Adipocyte (in vitro differentiated cells): ENCODE results near the gene DCTN1.
"Not testable (repeated sequence)": the region's sequence is repeated elsewhere in the genome, so short reads cannot be mapped to it uniquely, and the experiment has no call there.

Source experiments
- DNase-seq: peaks from one replicate; pipeline ENCODE4 v3.0.0-alpha.2; 2015; ENCODE audit warnings: low read depth
- H3K27me3 ChIP-seq: replicated peaks from 2 replicates; pipeline ENCODE4 v1.7.0; 2013; ENCODE audit warnings: mild to moderate bottlenecking, low read length, moderate library complexity; ENCODE audit not compliant: control insufficient read depth, insufficient read depth
- H3K36me3 ChIP-seq: 2 replicates; pipeline ENCODE4 v1.7.0; 2013; ENCODE audit warnings: low read length, mild to moderate bottlenecking, moderate library complexity; ENCODE audit not compliant: control insufficient read depth, insufficient read depth, severe bottlenecking
- H3K4me1 ChIP-seq: 2 replicates; pipeline ENCODE4 v1.7.0; 2013; ENCODE audit warnings: mild to moderate bottlenecking, low read length, moderate library complexity; ENCODE audit not compliant: control insufficient read depth, insufficient read depth
- H3K4me3 ChIP-seq: 2 replicates; pipeline ENCODE4 v1.7.0; 2013; ENCODE audit warnings: mild to moderate bottlenecking, low read length, moderate library complexity
- H3K9ac ChIP-seq: 2 replicates; pipeline ENCODE4 v1.7.0; 2013; ENCODE audit warnings: mild to moderate bottlenecking, low read length, moderate library complexity
- H3K9me3 ChIP-seq: 2 replicates; pipeline ENCODE4 v1.7.0; 2013; ENCODE audit warnings: mild to moderate bottlenecking, low read length, moderate library complexity; ENCODE audit not compliant: control insufficient read depth

The DCTN1 gene

DNA sequence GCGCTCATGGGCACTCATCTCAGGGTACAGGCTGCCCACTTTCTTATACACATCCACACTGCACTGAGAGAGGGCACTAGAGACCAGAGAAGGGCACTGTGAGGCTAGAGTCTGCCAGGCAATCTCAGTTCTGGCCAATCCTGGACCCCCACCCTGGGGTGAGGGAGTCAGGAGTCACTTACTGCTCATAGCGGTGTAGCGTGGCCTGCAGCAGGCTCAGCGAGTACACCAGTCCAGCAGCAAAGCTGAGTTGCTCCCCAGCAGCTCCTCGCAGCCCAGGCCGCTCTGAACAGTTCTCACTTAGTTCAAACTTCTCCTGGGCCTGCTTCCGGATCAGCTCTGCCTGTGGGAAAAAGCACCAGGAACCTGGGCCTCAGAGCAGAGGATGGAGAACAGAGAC lies 12.3 kb downstream of the DCTN1 start:
- no peaks in the 10 kb centered on the region for H3K27me3 ChIP-seq
- H3K4me3 ChIP-seq = no peak overlapping the region
- peaks cover 85% of the 10 kb centered on the region for H3K36me3 ChIP-seq
- H3K4me1 ChIP-seq = peaks cover 13% of the 10 kb centered on the region
- DNase-seq = no peak
- H3K9me3 ChIP-seq = no peaks in the 10 kb centered on the region
- H3K9ac ChIP-seq = no peak overlapping the region

DNA sequence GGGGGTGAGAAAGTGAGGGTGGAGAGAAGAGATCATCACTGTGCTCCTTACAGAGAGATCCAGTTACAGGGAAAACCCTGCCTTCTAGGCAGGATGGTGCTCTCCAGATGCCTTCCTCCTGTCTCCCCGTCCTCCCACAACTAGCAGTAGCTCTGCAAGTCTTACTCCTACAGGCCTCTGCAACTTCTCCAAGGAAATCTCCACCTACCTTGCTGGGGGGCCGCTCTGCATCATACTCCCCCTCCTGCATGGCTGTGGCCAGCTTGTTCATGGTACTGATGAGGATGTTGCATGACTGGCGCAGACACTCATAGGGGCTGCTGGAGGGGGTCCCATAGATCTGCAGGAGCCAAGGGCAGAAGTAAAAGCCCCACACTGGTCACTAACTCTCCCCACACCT lies 14.1 kb downstream of the DCTN1 start:
- H3K9me3 ChIP-seq = no peaks in the 10 kb centered on the region
- no peak for DNase-seq
- H3K4me3 ChIP-seq = no peak overlapping the region
- H3K9ac ChIP-seq = no peak overlapping the region
- H3K27me3 ChIP-seq = no peaks in the 10 kb centered on the region
- peaks cover 99% of the 10 kb centered on the region for H3K36me3 ChIP-seq
- peaks cover 9% of the 10 kb centered on the region for H3K4me1 ChIP-seq

DNA sequence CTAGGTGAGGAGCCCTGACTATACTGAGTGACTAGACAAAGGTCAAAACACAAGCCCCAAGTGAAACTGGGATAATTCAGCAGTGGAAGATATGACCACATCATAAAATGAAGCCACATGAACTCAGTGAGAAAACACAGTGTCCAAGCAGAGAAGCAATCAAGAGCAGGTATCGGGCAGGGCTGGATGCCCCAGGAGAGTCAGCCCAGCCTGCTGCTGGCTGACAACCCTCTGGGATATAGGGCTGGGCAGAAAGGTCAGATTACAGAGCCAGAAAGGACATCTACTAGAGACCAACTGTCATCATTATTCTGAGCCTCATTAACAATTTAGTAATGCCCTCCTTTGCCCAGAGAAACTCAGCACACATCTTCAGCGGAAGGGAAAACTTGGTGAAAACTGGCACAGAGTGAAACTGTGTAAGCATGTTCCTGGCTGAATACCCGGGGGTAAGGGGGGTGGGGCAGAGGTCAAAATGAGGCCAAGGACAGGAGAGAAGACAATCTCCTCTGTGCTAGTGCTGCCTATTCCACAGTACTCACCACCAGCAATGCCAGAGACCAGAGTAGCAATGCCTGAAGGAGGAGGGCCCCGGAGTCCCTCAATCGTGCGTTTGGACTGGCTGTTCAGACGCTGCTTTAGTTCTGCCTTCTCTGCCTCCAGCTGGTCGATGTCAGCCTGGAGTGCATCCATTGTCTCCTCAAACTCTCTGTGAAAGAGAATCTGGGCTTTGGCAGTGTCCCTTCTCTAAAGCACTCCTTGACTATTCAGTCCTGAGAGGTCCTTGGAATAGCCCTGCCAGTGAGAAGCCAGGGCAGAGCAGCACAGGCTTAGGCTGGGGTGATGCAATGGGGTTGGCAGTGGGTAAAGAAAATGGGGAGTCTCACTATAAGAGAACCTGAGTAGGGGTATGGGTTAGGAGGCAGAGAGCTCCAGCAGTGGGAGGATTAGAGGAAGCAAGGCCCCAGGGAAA lies 15.3 kb downstream of the DCTN1 start:
- no peak overlapping the region for H3K9ac ChIP-seq
- H3K9me3 ChIP-seq = no peaks in the 10 kb centered on the region
- peaks cover 9% of the 10 kb centered on the region for H3K4me1 ChIP-seq
- peaks cover 99% of the 10 kb centered on the region for H3K36me3 ChIP-seq
- no peaks in the 10 kb centered on the region for H3K27me3 ChIP-seq
- no peak for DNase-seq
- H3K4me3 ChIP-seq = no peak overlapping the region

DNA sequence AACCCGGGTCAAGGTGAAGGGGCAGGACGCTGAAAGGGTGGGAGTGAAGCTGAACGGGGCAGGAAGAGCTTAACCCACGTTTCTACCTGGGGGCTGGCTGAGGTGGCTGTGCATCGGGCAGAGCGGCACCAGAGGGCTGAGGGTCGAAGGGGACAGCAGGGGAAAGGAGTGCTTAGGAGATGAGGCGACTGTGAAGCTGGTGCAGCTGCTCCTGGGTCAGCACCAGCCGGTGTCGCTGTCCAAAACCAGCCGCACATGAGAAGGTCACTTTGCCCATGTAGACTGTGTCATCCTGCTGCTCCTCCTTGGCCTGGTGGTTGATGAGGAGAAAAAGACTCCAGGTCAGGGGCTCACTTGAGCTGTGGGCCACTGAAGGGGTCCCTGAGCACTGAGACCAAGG lies 18.8 kb downstream of the DCTN1 start:
- peaks cover 92% of the 10 kb centered on the region for H3K36me3 ChIP-seq
- no peak overlapping the region for H3K9ac ChIP-seq
- no peaks in the 10 kb centered on the region for H3K27me3 ChIP-seq
- H3K4me1 ChIP-seq = peaks cover 15% of the 10 kb centered on the region
- no peaks in the 10 kb centered on the region for H3K9me3 ChIP-seq
- no peak for DNase-seq
- H3K4me3 ChIP-seq = no peak overlapping the region

DNA sequence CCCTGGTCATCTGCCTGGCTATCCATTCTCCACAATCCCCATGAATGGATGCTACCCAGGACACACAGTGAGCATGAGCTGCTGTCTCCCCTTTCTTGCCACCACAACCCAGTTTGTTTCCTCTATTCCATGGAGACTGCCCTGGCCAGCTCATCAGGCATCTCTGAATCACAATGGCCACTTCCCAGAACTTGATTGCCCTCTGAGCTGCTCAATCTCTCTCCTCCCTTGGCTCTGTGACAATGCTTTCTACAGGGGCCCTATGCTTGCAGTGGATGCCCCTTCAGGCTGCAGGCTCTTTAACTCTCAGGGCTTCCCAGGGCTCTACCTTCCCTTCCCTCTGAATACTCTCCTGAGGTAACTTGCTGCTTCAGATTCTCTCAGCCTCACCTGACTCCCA lies 22.5 kb downstream of the DCTN1 start:
- Histone ChIP-seq H3K36me3 (peaks cover 64% of the 10 kb centered on the region), H3K9me3 (no peaks in the 10 kb centered on the region), H3K27me3 (no peaks in the 10 kb centered on the region), H3K4me3 (no peak overlapping the region), H3K4me1 (peaks cover 6% of the 10 kb centered on the region), H3K9ac (no peak overlapping the region)
- no peak for DNase-seq

DNA sequence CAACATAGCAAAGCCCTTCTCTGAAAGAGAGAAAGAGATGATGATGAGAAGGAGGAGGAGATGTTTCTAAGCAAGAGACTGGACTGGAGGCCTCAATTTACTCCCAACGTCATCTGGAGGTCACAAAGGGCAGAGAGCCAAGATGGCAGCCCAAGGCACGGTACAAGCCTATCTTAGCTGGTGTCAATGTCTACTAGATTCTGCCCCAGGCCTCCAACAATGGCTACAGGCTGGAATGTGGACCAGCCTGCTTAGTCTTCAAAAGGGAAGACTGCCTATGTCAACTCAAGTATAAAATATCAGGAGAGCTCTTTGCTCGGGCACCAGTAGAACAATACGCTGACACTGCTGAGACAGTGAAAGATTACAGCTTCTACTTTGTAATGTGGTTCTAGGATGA lies 30.2 kb downstream of the DCTN1 start:
- Histone ChIP-seq H3K4me3 (no peak overlapping the region), H3K36me3 (no peaks in the 10 kb centered on the region), H3K9me3 (no peaks in the 10 kb centered on the region), H3K9ac (no peak overlapping the region), H3K27me3 (no peaks in the 10 kb centered on the region), H3K4me1 (no peaks in the 10 kb centered on the region)
- no peak for DNase-seq

DNA sequence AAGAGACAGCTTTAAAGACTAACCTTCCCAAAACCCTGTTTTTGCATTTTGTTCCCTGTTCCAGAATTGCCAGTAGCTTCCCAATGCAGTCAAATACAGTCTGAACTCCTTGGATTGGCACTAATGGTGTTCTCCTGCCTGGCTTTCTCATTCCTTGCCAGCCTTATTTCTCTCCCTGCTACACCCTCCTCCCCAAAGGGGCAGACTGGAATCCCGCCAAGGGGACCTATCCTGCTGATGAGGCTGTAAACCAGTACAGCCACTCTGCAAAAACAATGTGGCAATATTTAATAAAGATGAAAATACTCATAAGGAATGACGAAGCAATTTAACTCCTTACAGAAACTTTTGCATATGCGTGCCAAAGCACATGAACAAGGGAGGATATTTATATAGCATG lies 32.4 kb downstream of the DCTN1 start:
- Histone ChIP-seq H3K9ac (no peak overlapping the region), H3K4me1 (no peaks in the 10 kb centered on the region), H3K4me3 (no peak overlapping the region), H3K9me3 (no peaks in the 10 kb centered on the region), H3K36me3 (no peaks in the 10 kb centered on the region), H3K27me3 (no peaks in the 10 kb centered on the region)
- DNase-seq = no peak

DNA sequence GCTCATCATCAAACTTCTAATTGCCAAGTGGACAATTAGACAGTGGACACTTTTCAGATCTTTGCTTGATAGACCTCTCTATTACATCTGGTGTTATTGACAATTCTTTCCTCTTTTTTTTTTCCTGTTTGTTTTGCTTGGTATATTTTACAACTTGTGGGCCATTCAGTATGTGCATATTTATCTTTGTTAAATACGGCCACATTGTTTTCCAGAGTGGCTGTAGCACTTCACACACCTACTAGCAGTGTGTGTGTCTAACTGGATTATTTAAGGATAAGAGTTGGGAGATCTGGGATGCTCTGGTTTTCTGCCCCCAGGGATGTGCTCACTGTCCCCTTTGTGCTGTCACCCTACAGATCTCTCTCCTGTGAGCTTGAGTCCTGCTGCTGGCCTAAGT lies 32.8 kb downstream of the DCTN1 start:
- Histone ChIP-seq H3K4me3 (no peak overlapping the region), H3K36me3 (no peaks in the 10 kb centered on the region), H3K9me3 (no peaks in the 10 kb centered on the region), H3K27me3 (no peaks in the 10 kb centered on the region), H3K9ac (no peak overlapping the region), H3K4me1 (no peaks in the 10 kb centered on the region)
- no peak for DNase-seq

DNA sequence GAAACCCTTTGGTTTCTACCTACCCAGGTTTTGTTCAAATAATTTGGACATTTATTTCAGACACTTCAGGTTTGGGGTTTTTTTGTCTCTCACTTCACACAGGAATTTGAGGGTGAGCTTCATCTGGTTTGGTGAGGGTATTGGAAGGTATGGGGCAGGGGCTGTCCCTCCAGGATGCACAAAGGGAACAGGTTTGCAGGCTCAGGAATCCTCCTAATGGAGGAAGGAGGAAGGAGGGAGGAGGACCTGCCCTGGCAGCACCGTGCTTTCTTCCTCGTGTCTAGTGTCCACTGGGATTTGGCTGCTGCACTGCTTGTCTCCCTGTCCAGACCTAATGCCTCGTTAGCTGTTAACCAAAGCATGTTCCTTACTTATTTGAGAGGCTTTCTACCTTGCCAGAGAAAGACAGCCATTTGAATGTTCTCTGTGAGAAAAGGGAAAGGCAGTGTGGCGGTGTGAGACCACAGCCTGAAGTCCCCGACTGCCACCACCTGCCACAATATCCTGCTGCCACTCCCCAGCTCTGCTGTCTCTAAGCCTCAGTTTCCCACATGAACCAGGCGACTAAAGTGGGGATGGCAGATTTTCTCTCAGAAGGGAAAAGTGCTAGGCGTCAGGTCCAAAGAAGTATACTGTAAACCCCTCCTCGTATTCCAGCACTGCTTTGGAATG lies 34.7 kb downstream of the DCTN1 start:
- no peak overlapping the region for H3K4me3 ChIP-seq
- no peak overlapping the region for H3K9ac ChIP-seq
- no peaks in the 10 kb centered on the region for H3K36me3 ChIP-seq
- H3K9me3 ChIP-seq = no peaks in the 10 kb centered on the region
- DNase-seq = no peak
- H3K4me1 ChIP-seq = no peaks in the 10 kb centered on the region
- no peaks in the 10 kb centered on the region for H3K27me3 ChIP-seq

DNA sequence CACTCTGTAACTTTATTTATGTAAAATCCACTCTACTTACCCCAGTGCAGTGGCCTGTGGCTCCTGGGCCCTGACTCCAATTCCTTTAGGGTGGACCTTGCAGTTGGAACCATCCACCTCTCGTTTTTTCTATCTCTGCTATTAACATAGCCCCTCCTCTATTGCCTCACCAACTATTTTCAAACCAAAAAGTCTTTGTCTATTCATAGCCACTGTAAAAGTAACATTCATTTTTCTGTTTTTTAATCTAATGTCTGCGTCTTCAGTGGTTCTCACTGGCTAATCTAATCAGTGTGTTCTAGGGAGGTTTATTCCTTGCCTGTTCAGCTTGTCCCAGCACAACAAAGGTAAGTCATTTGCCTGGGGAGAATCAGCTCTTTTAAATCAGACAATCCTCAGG lies 36.8 kb downstream of the DCTN1 start, which contains the start of gene SLC4A5:
SLC4A5 (minus strand) TSS at position 101 of the 400 bp plus-strand sequence. CDS start 28,393 bp downstream, outside the sequence.
- Histone ChIP-seq H3K4me3 (no peak within 1 kb of the TSS), H3K36me3 (no peaks in the 10 kb centered on the region), H3K4me1 (no peaks in the 10 kb centered on the region), H3K27me3 (no peaks in the 10 kb centered on the region), H3K9ac (no peak within 1 kb of the TSS), H3K9me3 (no peaks in the 10 kb centered on the region)
- DNase-seq = no peak

DNA sequence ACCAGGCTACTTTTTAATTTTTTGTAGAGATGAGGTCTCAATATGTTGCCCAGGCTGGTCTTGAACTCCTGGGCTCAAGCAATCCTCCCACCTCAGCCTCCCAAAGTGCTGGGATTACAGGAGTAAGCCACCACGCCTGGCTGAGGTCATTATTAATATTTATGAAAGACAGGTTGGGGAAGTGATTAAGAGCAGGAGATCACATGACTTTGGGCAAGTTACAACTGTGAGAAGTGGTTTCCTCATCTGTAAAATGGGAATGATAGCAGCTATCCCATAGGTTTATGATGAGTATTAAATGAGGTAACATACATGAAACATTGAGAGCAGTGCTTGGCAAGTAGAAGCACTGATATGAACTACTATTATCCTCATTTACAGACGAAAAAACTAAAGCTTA lies 43.9 kb downstream of the DCTN1 start:
- not testable (repeated sequence) for H3K9me3 ChIP-seq, DNase-seq, H3K27me3 ChIP-seq, H3K4me1 ChIP-seq, H3K36me3 ChIP-seq, H3K4me3 ChIP-seq, H3K9ac ChIP-seq
